ENCODE results near the gene CADM2.

Gene CADM2

GRCh38 chr3:84967767-84968581, 9.2 kb downstream of the CADM2 start:
- no peak for ATAC-seq (replicated peaks)
- H3K36me3 Mint-ChIP-seq, result no peaks in the 10 kb centered on the region
- H3K4me3 Mint-ChIP-seq, result no peak overlapping the region
- DNase-seq, result no peak
- no peaks in the 10 kb centered on the region for H3K4me1 Mint-ChIP-seq
- H3K9me3 Mint-ChIP-seq, result peaks cover 2 to 4% of the 10 kb centered on the region in 2 donors
- no peak overlapping the region for H3K27ac Mint-ChIP-seq
- H3K27me3 Mint-ChIP-seq, result no peaks in the 10 kb centered on the region

GRCh38 chr3:84968701-84969235, 10.0 kb downstream of the CADM2 start:
- Mint-ChIP-seq H3K4me1 (no peaks in the 10 kb centered on the region), H3K36me3 (no peaks in the 10 kb centered on the region), H3K9me3 (peaks cover 2 to 4% of the 10 kb centered on the region in 2 donors), H3K27me3 (no peaks in the 10 kb centered on the region), H3K4me3 (no peak overlapping the region), H3K27ac (no peak overlapping the region)
- no peak for ATAC-seq (replicated peaks)
- DNase-seq, result no peak

GRCh38 chr3:84974347-84974746, 15.6 kb downstream of the CADM2 start:
- Mint-ChIP-seq H3K27ac (no peak overlapping the region), H3K27me3 (no peaks in the 10 kb centered on the region), H3K4me3 (no peak overlapping the region), H3K36me3 (no peaks in the 10 kb centered on the region), H3K4me1 (no peaks in the 10 kb centered on the region), H3K9me3 (peaks cover 2 to 4% of the 10 kb centered on the region in 2 donors)
- ATAC-seq (replicated peaks), result no peak
- no peak for DNase-seq

- H3K27ac Mint-ChIP-seq, result no peak overlapping the region
- H3K27me3 Mint-ChIP-seq, result no peaks in the 10 kb centered on the region
- no peak for ATAC-seq (replicated peaks)
- H3K36me3 Mint-ChIP-seq, result no peaks in the 10 kb centered on the region
- DNase-seq, result no peak
- H3K4me3 Mint-ChIP-seq, result no peak overlapping the region
- H3K9me3 Mint-ChIP-seq, result no peaks in the 10 kb centered on the region
- no peaks in the 10 kb centered on the region for H3K4me1 Mint-ChIP-seq
Measured at GRCh38 chr3:84977021-84977420, 18.2 kb downstream of the CADM2 start.

- Mint-ChIP-seq H3K9me3 (no peaks in the 10 kb centered on the region), H3K27ac (no peak overlapping the region), H3K27me3 (no peaks in the 10 kb centered on the region), H3K36me3 (no peaks in the 10 kb centered on the region), H3K4me3 (no peak overlapping the region), H3K4me1 (no peaks in the 10 kb centered on the region)
- ATAC-seq (replicated peaks), result no peak
- DNase-seq, result no peak
Measured at GRCh38 chr3:84978843-84979242, 20.1 kb downstream of the CADM2 start.

GRCh38 chr3:84980011-84980410, 21.2 kb downstream of the CADM2 start:
- no peaks in the 10 kb centered on the region for H3K27me3 Mint-ChIP-seq
- H3K4me3 Mint-ChIP-seq, result no peak overlapping the region
- DNase-seq (no peak), ATAC-seq (replicated peaks) (no peak)
- H3K27ac Mint-ChIP-seq, result no peak overlapping the region
- no peaks in the 10 kb centered on the region for H3K4me1 Mint-ChIP-seq
- no peaks in the 10 kb centered on the region for H3K9me3 Mint-ChIP-seq
- no peaks in the 10 kb centered on the region for H3K36me3 Mint-ChIP-seq

GRCh38 chr3:84980456-84980855, 21.7 kb downstream of the CADM2 start:
- H3K36me3 Mint-ChIP-seq, result no peaks in the 10 kb centered on the region
- H3K27me3 Mint-ChIP-seq, result no peaks in the 10 kb centered on the region
- no peaks in the 10 kb centered on the region for H3K9me3 Mint-ChIP-seq
- DNase-seq (no peak), ATAC-seq (replicated peaks) (no peak)
- H3K4me1 Mint-ChIP-seq, result no peaks in the 10 kb centered on the region
- no peak overlapping the region for H3K27ac Mint-ChIP-seq
- no peak overlapping the region for H3K4me3 Mint-ChIP-seq

GRCh38 chr3:84983490-84983889, 24.7 kb downstream of the CADM2 start:
- H3K27ac Mint-ChIP-seq, result no peak overlapping the region

GRCh38 chr3:84984429-84984828, 25.6 kb downstream of the CADM2 start:
- H3K27me3 Mint-ChIP-seq, result no peaks in the 10 kb centered on the region
- DNase-seq, result no peak
- H3K27ac Mint-ChIP-seq, result no peak overlapping the region
- H3K9me3 Mint-ChIP-seq, result no peaks in the 10 kb centered on the region
- ATAC-seq (replicated peaks), result no peak
- H3K4me1 Mint-ChIP-seq, result no peaks in the 10 kb centered on the region
- no peaks in the 10 kb centered on the region for H3K36me3 Mint-ChIP-seq
- H3K4me3 Mint-ChIP-seq, result no peak overlapping the region

More at GRCh38 chr3:84983490-84983889, 24.7 kb downstream of the CADM2 start:
- Mint-ChIP-seq H3K27me3 (no peaks in the 10 kb centered on the region), H3K4me3 (no peak overlapping the region), H3K36me3 (no peaks in the 10 kb centered on the region), H3K9me3 (no peaks in the 10 kb centered on the region), H3K4me1 (no peaks in the 10 kb centered on the region)
- DNase-seq (no peak), ATAC-seq (replicated peaks) (no peak)

- Mint-ChIP-seq H3K4me1 (no peaks in the 10 kb centered on the region), H3K4me3 (no peak overlapping the region), H3K27me3 (no peaks in the 10 kb centered on the region), H3K9me3 (no peaks in the 10 kb centered on the region), H3K27ac (no peak overlapping the region), H3K36me3 (no peaks in the 10 kb centered on the region)
- ATAC-seq (replicated peaks), result no peak
- no peak for DNase-seq
Measured at GRCh38 chr3:84985795-84986194, 27.0 kb downstream of the CADM2 start.

GRCh38 chr3:84987706-84988504, 29.1 kb downstream of the CADM2 start:
- Mint-ChIP-seq H3K4me3 (no peak overlapping the region), H3K4me1 (no peaks in the 10 kb centered on the region), H3K9me3 (no peaks in the 10 kb centered on the region), H3K27ac (no peak overlapping the region), H3K27me3 (no peaks in the 10 kb centered on the region), H3K36me3 (no peaks in the 10 kb centered on the region)
- no peak for ATAC-seq (replicated peaks)
- DNase-seq, result no peak

- no peaks in the 10 kb centered on the region for H3K27me3 Mint-ChIP-seq
- DNase-seq (no peak), ATAC-seq (replicated peaks) (no peak)
- H3K9me3 Mint-ChIP-seq, result no peaks in the 10 kb centered on the region
- H3K27ac Mint-ChIP-seq, result no peak overlapping the region
- no peak overlapping the region for H3K4me3 Mint-ChIP-seq
- no peaks in the 10 kb centered on the region for H3K4me1 Mint-ChIP-seq
- no peaks in the 10 kb centered on the region for H3K36me3 Mint-ChIP-seq
Measured at GRCh38 chr3:84989102-84989501, 30.3 kb downstream of the CADM2 start.

GRCh38 chr3:84991422-84991900, 32.7 kb downstream of the CADM2 start:
- Mint-ChIP-seq H3K27ac (no peak overlapping the region), H3K36me3 (no peaks in the 10 kb centered on the region), H3K4me1 (no peaks in the 10 kb centered on the region), H3K9me3 (no peaks in the 10 kb centered on the region), H3K4me3 (no peak overlapping the region), H3K27me3 (no peaks in the 10 kb centered on the region)
- DNase-seq (no peak), ATAC-seq (replicated peaks) (no peak)

GRCh38 chr3:84993956-84994355, 35.2 kb downstream of the CADM2 start:
- Mint-ChIP-seq H3K4me1 (no peaks in the 10 kb centered on the region), H3K36me3 (no peaks in the 10 kb centered on the region), H3K9me3 (no peaks in the 10 kb centered on the region), H3K27ac (no peak overlapping the region), H3K4me3 (no peak overlapping the region), H3K27me3 (no peaks in the 10 kb centered on the region)
- ATAC-seq (replicated peaks) (no peak), DNase-seq (no peak)

- ATAC-seq (replicated peaks) (no peak), DNase-seq (no peak)
- Mint-ChIP-seq H3K9me3 (no peaks in the 10 kb centered on the region), H3K36me3 (no peaks in the 10 kb centered on the region), H3K27ac (no peak overlapping the region), H3K4me1 (no peaks in the 10 kb centered on the region), H3K4me3 (no peak overlapping the region), H3K27me3 (no peaks in the 10 kb centered on the region)
Measured at GRCh38 chr3:84998545-84998944, 39.8 kb downstream of the CADM2 start.
